Ishikawa (cell line): ENCODE results near the gene DUS1L.

ENCODE experiments used
- CEBPB ChIP-seq: IDR thresholded peaks from 2 replicates; pipeline ENCODE4 v1.6.1; 2012
- CREB1 ChIP-seq: IDR thresholded peaks from 2 replicates; pipeline ENCODE4 v1.6.1; 2012; ENCODE audit warnings: low read depth
- EGR1 ChIP-seq: IDR thresholded peaks from 2 replicates; pipeline ENCODE4 v1.6.1; 2012
- EP300 ChIP-seq: IDR thresholded peaks from 2 replicates; pipeline ENCODE4 v1.6.1; 2012; ENCODE audit warnings: borderline replicate concordance
- FOXM1 ChIP-seq: IDR thresholded peaks from 2 replicates; pipeline ENCODE4 v1.6.1; 2012; ENCODE audit warnings: low read depth, borderline replicate concordance
- NFIC ChIP-seq: IDR thresholded peaks from 2 replicates; pipeline ENCODE4 v1.6.1; 2012
- RAD21 ChIP-seq: IDR thresholded peaks from 2 replicates; pipeline ENCODE4 v1.6.1; 2012; ENCODE audit warnings: low read depth
- ZBTB7A ChIP-seq: IDR thresholded peaks from 2 replicates; pipeline ENCODE4 v1.6.1; 2012; ENCODE audit warnings: low read depth
- TF ChIP-seq, protein P1 (sequence below): IDR thresholded peaks from 2 replicates; pipeline ENCODE4 v1.6.1; 2012; ENCODE audit warnings: low read depth, mild to moderate bottlenecking

GRCh38 chr17:82035956-82036633, 29.5 kb downstream of the DUS1L start:
- TF ChIP-seq EGR1 (no peak), CREB1 (no peak), CEBPB (no peak), NFIC (no peak), FOXM1 (no peak), RAD21 (no peak), ZBTB7A (no peak), EP300 (no peak)
- TF ChIP-seq, protein P1, sequence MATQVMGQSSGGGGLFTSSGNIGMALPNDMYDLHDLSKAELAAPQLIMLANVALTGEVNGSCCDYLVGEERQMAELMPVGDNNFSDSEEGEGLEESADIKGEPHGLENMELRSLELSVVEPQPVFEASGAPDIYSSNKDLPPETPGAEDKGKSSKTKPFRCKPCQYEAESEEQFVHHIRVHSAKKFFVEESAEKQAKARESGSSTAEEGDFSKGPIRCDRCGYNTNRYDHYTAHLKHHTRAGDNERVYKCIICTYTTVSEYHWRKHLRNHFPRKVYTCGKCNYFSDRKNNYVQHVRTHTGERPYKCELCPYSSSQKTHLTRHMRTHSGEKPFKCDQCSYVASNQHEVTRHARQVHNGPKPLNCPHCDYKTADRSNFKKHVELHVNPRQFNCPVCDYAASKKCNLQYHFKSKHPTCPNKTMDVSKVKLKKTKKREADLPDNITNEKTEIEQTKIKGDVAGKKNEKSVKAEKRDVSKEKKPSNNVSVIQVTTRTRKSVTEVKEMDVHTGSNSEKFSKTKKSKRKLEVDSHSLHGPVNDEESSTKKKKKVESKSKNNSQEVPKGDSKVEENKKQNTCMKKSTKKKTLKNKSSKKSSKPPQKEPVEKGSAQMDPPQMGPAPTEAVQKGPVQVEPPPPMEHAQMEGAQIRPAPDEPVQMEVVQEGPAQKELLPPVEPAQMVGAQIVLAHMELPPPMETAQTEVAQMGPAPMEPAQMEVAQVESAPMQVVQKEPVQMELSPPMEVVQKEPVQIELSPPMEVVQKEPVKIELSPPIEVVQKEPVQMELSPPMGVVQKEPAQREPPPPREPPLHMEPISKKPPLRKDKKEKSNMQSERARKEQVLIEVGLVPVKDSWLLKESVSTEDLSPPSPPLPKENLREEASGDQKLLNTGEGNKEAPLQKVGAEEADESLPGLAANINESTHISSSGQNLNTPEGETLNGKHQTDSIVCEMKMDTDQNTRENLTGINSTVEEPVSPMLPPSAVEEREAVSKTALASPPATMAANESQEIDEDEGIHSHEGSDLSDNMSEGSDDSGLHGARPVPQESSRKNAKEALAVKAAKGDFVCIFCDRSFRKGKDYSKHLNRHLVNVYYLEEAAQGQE = no peak
